Measurements from ENCODE around the gene AGAP1. TPM values are rescaled to one million over a fixed set of nuclear protein-coding genes. Genes with fewer than 3 reads are reported as not detected.

Gene AGAP1
- total RNA-seq, 1 donor from 2014 or later, result 39.0 TPM

DNA sequence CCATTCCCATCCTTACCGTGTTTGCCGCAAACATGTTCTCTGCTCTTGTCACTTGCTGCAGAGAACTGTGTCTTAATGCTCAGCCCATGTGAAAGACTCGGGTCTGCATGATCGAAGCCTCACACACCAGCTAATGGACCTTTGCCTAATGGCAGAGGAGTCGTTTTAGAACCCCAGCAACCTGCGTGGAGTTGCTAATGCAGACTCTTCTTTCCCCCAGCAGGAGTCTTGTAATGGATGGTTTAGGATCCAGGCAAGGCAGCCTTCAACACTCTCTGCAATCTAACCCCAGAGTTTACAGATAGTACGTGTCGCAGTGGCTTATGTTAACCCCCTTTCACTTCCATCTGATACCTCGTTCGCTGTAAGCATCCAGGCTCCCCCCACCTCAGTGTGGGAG is 316.4 kb downstream of the AGAP1 start:
- H3K4me1 Mint-ChIP-seq (ENCODE audit: low read depth), result no peaks in the 10 kb centered on the region
- H3K4me3 Mint-ChIP-seq (ENCODE audit: unreplicated experiment), result no peak overlapping the region
- no peaks in the 10 kb centered on the region for H3K27me3 Mint-ChIP-seq (ENCODE audit: low read depth)
- H3K9me3 Mint-ChIP-seq (ENCODE audit: low read depth), result no peaks in the 10 kb centered on the region
- no peak for DNase-seq (ENCODE audit: low spot score)
- H3K36me3 Mint-ChIP-seq (ENCODE audit: low read depth), result peaks cover 34% of the 10 kb centered on the region
- no peak overlapping the region for H3K27ac Mint-ChIP-seq (ENCODE audit: unreplicated experiment)
- TF ChIP-seq CTCF (IDR thresholded peaks at IDR 0.05), result no peak

DNA sequence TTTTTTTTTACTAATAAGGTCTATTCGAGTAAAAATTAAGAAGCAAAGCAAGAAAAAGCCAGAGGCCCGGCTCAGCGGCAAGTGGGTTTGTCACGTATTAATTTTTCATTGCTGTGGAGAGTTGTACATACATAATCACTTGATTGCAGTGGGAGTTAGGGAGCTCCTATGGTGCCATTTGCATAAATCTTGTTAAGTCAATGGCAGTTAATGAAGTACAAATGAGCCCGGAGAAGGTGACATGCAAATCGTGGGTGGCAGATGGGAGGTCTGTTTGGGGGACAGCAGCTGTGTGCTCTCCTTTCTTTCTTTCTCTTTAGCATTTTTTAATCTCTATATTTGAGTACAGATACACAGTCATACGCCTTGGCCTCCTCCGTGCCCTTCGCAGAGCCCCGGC is 317.0 kb downstream of the AGAP1 start:
- Mint-ChIP-seq H3K4me1 (ENCODE audit: low read depth) (no peaks in the 10 kb centered on the region), H3K27ac (ENCODE audit: unreplicated experiment) (no peak overlapping the region), H3K4me3 (ENCODE audit: unreplicated experiment) (no peak overlapping the region), H3K27me3 (ENCODE audit: low read depth) (no peaks in the 10 kb centered on the region), H3K9me3 (ENCODE audit: low read depth) (no peaks in the 10 kb centered on the region), H3K36me3 (ENCODE audit: low read depth) (peaks cover 38% of the 10 kb centered on the region)
- DNase-seq (ENCODE audit: low spot score), result no peak
- TF ChIP-seq CTCF (IDR thresholded peaks at IDR 0.05), result no peak

DNA sequence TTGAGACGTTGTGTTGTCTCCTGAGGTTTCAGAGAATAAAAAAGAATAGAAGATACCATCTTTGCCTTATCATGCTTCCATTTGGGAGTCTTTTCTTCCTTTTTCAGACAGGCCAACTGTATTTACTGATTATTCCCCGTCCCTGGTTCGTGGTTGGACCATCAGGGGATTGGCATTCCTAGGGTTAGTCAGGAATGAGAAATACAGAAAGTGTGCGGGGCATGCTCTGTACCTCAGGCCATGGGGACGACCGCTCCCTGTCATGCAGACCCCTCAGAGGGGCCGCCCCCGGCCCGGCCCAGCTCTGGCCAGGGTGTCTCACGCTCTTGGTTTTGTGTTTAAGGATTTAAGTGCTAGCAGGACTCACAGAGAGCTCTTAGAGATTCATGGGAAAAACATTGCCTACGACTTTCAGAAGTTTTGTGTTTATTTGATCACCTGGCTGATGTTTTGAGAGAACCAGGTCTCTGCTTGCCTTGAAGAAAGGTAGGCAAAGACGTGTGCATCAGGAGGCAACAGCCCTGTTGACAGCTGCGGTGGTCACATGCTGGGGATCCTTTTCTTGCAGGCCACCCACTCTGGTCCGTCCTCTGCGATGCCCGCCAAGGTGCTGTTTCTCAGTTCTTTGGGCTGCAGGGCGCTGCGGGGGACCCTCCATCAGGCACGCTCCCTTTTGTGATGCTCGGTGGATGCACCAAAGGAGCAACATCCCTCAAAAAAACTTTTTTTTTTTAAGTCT is 317.8 kb downstream of the AGAP1 start:
- no peak for DNase-seq (ENCODE audit: low spot score)
- no peaks in the 10 kb centered on the region for H3K27me3 Mint-ChIP-seq (ENCODE audit: low read depth)
- no peak for TF ChIP-seq CTCF (IDR thresholded peaks at IDR 0.05)
- no peak overlapping the region for H3K27ac Mint-ChIP-seq (ENCODE audit: unreplicated experiment)
- no peaks in the 10 kb centered on the region for H3K9me3 Mint-ChIP-seq (ENCODE audit: low read depth)
- H3K4me1 Mint-ChIP-seq (ENCODE audit: low read depth), result no peaks in the 10 kb centered on the region
- peaks cover 38% of the 10 kb centered on the region for H3K36me3 Mint-ChIP-seq (ENCODE audit: low read depth)
- H3K4me3 Mint-ChIP-seq (ENCODE audit: unreplicated experiment), result no peak overlapping the region

- Mint-ChIP-seq H3K9me3 (ENCODE audit: low read depth) (no peaks in the 10 kb centered on the region), H3K36me3 (ENCODE audit: low read depth) (peaks cover 37% of the 10 kb centered on the region), H3K27me3 (ENCODE audit: low read depth) (no peaks in the 10 kb centered on the region), H3K27ac (ENCODE audit: unreplicated experiment) (no peak overlapping the region), H3K4me3 (ENCODE audit: unreplicated experiment) (no peak overlapping the region), H3K4me1 (ENCODE audit: low read depth) (peaks cover 6% of the 10 kb centered on the region)
- TF ChIP-seq CTCF (IDR thresholded peaks at IDR 0.05), result no peak
- no peak for DNase-seq (ENCODE audit: low spot score)
Observed at GRCh38 chr2:235812185-235812665, 318.4 kb downstream of the AGAP1 start.

GRCh38 chr2:235813398-235813797 is 319.6 kb downstream of the AGAP1 start:
- Mint-ChIP-seq H3K27ac (ENCODE audit: unreplicated experiment) (no peak overlapping the region), H3K36me3 (ENCODE audit: low read depth) (peaks cover 36% of the 10 kb centered on the region), H3K27me3 (ENCODE audit: low read depth) (no peaks in the 10 kb centered on the region), H3K4me3 (ENCODE audit: unreplicated experiment) (no peak overlapping the region), H3K9me3 (ENCODE audit: low read depth) (no peaks in the 10 kb centered on the region), H3K4me1 (ENCODE audit: low read depth) (peaks cover 9% of the 10 kb centered on the region)
- DNase-seq (ENCODE audit: low spot score), result no peak
- no peak for TF ChIP-seq CTCF (IDR thresholded peaks at IDR 0.05)
